GM04504 (cell line): ENCODE measurements around the gene FOS.

ENCODE experiments used
- DNase-seq: peaks from one replicate; pipeline ENCODE4 v3.0.0-alpha.2; 2012; ENCODE audit warnings: low read depth

Gene FOS

DNA sequence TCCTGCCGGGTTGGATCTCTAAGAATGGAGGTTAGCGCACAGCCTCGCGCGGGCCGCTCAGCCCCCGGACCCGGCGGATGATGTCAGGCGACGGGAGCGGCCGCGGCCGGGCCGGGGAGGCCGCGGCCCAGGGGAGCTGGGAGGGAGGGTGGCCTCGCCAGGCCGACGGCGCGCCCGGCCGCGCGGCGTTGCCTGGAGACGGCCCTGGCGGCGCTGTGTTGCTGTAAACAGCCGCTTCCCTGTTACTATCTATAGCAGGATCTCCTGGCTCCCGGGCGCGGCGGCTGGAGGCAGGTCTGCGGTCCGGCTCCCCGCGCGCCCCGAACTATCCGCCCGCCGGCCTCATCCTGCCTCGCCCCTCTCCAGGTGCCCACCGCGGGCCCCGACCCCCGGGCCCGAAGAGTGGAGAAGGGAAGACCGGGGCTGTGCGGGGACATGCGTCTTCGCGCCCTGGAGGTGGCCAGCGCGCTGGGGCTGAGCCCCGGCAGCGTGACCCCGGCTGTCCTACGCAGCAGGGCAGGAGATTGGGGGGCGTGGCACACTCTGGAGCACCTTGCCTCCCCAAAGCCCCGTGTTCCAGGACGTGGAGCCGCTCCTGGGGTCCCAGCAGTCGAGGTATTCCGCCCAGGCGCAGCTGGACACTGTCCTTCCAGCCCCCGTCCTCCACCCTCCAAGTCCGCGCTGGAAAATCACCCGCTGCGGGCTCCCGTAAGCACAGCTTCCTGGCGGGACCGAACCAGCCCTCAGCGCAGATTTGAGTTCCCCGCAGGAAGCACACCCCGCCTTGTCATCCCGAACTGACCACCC lies 1.4 kb upstream of the FOS start:
- peak; percentile 90 for DNase-seq

DNA sequence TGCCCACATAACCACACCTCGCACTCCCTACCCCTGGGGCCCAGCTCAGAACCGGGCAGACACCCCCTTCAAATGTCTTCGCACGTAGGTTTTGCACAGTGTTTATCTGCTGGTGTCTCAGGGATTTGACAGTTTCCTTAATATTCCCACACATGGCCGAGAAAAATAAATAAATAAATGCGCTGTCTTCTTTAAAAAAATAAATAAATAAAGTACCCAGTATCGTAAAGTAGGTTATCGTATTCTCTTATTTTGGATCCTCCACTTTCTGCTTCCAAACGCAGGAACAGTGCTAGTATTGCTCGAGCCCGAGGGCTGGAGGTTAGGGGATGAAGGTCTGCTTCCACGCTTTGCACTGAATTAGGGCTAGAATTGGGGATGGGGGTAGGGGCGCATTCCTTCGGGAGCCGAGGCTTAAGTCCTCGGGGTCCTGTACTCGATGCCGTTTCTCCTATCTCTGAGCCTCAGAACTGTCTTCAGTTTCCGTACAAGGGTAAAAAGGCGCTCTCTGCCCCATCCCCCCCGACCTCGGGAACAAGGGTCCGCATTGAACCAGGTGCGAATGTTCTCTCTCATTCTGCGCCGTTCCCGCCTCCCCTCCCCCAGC lies 710 bp upstream of the FOS start:
- peak; percentile 10 for DNase-seq

DNA sequence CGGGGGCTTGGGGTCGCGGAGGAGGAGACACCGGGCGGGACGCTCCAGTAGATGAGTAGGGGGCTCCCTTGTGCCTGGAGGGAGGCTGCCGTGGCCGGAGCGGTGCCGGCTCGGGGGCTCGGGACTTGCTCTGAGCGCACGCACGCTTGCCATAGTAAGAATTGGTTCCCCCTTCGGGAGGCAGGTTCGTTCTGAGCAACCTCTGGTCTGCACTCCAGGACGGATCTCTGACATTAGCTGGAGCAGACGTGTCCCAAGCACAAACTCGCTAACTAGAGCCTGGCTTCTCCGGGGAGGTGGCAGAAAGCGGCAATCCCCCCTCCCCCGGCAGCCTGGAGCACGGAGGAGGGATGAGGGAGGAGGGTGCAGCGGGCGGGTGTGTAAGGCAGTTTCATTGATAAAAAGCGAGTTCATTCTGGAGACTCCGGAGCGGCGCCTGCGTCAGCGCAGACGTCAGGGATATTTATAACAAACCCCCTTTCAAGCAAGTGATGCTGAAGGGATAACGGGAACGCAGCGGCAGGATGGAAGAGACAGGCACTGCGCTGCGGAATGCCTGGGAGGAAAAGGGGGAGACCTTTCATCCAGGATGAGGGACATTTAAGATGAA lies 630 bp downstream of the FOS start:
- peak; percentile 24 for DNase-seq

DNA sequence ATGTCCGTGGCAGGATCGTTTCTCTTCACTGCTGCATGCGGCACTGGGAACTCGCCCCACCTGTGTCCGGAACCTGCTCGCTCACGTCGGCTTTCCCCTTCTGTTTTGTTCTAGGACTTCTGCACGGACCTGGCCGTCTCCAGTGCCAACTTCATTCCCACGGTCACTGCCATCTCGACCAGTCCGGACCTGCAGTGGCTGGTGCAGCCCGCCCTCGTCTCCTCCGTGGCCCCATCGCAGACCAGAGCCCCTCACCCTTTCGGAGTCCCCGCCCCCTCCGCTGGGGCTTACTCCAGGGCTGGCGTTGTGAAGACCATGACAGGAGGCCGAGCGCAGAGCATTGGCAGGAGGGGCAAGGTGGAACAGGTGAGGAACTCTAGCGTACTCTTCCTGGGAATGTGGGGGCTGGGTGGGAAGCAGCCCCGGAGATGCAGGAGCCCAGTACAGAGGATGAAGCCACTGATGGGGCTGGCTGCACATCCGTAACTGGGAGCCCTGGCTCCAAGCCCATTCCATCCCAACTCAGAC lies 1.2 kb downstream of the FOS start:
- no peak for DNase-seq

DNA sequence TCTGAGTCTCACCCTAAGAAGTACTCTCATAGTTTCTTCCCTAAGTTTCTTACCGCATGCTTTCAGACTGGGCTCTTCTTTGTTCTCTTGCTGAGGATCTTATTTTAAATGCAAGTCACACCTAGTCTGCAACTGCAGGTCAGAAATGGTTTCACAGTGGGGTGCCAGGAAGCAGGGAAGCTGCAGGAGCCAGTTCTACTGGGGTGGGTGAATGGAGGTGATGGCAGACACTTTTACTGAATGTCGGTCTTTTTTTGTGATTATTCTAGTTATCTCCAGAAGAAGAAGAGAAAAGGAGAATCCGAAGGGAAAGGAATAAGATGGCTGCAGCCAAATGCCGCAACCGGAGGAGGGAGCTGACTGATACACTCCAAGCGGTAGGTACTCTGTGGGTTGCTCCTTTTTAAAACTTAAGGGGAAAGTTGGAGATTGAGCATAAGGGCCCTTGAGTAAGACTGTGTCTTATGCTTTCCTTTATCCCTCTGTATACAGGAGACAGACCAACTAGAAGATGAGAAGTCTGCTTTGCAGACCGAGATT lies 1.7 kb downstream of the FOS start:
- DNase-seq, result peak; percentile 6

DNA sequence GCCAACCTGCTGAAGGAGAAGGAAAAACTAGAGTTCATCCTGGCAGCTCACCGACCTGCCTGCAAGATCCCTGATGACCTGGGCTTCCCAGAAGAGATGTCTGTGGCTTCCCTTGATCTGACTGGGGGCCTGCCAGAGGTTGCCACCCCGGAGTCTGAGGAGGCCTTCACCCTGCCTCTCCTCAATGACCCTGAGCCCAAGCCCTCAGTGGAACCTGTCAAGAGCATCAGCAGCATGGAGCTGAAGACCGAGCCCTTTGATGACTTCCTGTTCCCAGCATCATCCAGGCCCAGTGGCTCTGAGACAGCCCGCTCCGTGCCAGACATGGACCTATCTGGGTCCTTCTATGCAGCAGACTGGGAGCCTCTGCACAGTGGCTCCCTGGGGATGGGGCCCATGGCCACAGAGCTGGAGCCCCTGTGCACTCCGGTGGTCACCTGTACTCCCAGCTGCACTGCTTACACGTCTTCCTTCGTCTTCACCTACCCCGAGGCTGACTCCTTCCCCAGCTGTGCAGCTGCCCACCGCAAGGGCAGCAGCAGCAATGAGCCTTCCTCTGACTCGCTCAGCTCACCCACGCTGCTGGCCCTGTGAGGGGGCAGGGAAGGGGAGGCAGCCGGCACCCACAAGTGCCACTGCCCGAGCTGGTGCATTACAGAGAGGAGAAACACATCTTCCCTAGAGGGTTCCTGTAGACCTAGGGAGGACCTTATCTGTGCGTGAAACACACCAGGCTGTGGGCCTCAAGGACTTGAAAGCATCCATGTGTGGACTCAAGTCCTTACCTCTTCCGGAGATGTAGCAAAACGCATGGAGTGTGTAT lies 2.4 kb downstream of the FOS start:
- DNase-seq, result peak; percentile 17

DNA sequence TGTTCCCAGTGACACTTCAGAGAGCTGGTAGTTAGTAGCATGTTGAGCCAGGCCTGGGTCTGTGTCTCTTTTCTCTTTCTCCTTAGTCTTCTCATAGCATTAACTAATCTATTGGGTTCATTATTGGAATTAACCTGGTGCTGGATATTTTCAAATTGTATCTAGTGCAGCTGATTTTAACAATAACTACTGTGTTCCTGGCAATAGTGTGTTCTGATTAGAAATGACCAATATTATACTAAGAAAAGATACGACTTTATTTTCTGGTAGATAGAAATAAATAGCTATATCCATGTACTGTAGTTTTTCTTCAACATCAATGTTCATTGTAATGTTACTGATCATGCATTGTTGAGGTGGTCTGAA lies 3.0 kb downstream of the FOS start:
- DNase-seq, result peak; percentile 4

DNA sequence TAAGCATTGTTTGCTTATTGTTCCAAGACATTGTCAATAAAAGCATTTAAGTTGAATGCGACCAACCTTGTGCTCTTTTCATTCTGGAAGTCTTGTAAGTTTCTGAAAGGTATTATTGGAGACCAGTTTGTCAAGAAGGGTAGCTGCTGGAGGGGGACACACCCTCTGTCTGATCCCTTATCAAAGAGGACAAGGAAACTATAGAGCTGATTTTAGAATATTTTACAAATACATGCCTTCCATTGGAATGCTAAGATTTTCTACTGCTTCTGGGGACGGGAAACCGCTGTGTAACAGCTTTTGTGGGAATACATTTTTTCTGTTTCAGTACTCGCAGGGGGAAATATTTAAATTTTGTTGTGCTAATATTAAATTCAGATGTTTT lies 3.5 kb downstream of the FOS start:
- DNase-seq, result peak; percentile 35

DNA sequence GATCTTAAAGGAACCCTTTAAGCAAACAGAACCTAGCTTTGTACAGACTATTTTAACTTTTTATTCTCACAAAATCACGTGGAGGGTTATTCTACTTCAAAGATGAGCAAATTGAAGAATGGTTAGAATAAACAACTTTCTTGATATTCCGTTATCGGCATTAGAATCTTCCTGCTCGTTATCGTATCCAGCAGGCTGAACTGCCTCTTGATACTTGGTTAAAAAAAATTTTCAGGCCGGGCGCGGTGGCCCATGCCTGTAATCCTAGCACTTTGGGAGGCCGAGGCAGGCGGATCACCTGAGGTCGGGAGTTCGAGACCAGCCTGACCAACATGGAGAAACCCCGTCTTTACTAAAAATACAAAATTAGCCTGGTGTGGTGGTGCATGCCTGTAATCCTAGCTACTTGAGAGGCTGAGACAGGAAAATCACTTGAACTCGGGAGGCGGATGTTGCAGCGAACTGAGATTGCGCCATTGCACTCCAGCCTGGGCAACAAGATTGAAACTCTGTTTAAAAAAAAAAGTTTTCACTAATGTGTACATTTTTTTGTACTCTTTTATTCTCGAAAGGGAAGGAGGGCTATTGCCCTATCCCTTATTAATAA lies 4.0 kb downstream of the FOS start:
- peak; percentile 32 for DNase-seq

DNA sequence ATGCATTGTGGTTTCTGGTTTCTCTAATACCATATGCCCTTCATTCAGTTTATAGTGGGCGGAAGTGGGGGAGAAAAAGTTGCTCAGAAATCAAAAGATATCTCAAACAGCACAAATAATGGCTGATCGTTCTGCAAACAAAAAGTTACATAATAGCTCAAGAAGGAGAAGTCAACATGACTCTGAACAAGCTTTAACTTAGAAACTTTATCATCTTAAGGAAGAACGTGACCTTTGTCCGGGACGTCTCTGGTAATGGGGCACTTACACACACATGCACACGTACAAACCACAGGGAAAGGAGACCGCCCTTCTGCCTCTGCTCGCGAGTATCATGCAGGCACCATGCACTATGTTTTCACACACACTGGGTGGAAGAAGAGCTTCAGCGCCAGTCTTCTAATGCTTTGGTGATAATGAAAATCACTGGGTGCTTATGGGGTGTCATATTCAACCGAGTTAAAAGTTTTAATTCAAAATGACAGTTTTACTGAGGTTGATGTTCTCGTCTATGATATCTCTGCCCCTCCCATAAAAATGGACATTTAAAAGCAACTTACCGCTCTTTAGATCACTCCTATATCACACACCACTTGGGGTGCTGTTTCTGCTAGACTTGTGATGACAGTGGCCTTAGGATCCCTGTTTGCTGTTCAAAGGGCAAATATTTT lies 4.7 kb downstream of the FOS start:
- DNase-seq, result peak; percentile 24

DNA sequence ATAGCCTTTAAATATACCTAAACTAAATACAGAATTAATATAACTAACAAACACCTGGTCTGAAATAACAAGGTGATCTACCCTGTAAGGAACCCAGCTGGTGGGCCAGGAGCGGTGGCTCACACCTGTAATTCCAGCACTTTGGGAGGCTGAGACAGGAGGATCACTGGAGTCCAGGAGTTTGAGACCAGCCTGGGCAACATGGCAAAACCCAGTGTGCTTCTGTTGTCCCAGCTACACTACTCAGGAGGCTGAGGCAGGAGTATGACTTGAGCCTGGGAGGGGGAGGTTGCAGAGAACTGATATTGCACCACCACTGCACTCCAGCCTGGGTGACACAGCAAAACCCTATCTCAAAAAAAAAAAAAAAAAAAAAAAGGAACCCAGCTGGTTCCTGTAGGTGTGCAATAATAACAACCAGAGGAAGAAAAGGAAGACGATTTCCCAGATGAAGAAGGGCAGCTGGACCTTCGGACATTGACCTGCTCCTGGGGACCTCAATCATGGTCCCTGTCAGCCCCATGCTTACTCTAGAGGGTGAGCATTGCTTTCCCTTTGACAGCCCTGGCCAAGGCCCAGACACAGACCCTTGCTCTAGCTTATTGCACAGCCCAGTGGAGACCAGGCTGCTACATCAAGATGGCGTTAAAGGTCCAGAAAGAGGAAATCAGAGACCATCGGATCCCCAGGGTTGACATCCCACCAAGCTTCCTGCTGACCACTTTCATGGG lies 5.4 kb downstream of the FOS start:
- no peak for DNase-seq

DNA sequence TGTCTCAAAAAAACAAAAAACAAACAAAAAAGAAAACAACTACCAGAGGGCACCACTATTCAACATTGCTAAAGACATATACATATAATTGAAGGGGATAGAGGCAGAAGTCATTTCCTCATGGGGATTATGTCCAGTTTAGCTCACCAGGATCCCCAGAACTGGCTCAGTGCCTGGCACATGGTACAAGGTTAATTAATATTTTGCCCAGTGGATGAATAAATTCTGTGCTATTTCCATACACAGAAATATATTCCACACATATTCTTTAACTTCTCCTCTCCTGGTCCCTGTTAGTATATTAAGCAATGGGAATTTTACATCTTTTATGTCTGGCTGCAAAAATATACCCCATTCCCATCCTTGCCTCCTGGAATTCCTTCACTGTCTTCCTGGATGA lies 6.7 kb downstream of the FOS start:
- no peak for DNase-seq

DNA sequence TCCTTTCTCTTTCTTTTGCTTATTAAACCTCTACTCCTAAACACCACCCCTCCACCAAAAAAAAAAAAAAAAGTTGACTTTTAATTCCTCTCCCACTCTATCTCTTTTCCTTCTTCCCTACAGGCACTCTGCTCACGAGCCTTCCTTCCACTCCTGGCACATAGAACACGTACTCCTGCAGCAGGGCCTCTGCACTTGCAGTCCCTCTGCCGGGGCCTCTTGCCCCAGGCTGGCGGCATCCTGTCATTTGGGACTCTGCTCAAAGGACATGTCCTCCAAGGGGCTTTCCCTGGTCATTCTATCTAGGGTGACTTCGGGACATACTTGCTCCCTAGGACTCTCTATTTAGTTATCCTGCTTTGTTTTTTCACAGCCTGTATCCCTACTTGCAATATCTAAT lies 7.7 kb downstream of the FOS start:
- DNase-seq, result no peak

DNA sequence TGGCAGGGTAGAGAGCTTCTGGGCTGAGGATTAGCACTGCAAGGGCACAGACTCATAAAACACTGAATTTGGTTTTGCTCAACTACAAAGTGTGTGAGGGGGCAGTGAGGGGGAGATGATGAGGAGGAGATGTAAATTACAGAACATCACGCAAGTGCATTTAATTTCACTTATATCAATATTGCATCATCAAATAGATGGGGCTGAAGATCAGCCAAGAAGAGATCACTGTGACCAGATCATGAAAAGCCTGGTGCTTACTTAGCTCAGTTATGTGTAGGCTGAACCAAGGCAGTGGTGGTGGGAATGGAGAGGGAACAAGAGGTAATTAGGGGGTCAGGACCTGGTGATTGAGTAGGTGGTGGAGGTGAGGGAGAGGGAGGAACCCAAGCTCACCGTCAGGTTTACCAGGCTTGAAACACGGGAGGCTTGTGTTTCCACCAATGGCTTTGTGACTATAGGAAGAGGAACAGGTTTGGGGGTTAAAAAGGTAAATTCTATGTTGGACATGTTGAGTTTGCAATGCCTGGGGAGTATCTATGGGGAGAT lies 11.3 kb downstream of the FOS start:
- DNase-seq, result no peak

DNA sequence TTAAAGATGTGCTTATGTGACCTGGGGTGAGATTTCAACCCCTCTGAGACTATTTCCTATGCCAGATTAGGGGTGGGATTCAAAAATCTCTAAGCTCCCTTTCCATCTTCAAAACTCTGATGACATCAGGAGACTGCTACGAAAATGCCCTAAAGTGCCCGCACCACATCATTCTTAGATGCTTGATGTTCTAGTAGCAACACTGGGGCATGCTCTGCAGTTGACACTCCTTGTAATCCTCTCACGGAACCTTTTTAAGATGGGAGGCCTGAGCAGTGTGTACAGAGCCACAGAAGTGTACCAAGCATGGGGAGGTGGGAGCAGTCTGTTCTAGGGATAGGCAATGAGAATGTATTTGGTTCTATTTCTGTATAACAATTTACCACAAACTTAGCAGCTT lies 12.2 kb downstream of the FOS start:
- no peak for DNase-seq

DNA sequence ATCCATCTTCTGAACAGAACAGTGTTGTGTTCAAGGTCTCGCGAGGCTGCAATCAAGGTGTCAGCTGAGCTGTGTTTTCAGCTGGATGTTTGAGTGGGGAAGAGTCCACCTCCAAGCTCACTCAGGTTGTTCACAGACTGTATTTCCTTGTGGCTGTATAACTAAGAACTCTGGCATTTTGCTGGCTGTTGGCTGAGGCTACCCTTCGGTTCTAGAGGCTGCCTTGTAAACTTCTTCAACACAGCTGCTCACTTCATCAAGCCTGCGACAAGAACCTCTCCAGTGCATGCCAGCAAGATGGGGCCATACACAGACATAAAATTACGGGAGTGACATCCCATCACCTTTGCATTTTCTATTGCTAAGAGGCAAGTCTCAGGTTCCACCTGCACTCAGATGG lies 12.7 kb downstream of the FOS start:
- DNase-seq, result no peak

DNA sequence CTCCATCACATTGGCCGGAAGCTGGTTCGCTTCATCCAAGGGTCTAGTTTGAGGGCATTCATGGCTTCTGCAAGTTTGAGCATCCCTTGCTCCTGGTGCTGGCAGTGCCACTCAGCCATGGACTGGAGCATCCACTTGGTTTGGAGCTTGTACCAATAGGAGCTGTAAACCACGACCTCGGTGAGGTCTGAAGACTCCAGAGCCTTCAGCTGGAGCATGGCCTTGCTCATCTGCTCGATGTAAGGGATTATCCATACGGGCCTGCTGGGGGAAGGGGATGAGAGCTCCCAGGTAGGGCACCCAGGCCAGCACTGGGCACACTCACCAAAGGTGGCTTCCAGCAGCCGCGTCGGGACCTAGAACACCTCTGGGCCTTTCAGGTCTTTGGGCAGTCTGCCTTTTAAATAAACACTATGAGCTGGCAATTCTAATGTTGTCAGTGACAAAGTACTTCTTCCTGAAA lies 13.5 kb downstream of the FOS start:
- DNase-seq, result no peak

DNA sequence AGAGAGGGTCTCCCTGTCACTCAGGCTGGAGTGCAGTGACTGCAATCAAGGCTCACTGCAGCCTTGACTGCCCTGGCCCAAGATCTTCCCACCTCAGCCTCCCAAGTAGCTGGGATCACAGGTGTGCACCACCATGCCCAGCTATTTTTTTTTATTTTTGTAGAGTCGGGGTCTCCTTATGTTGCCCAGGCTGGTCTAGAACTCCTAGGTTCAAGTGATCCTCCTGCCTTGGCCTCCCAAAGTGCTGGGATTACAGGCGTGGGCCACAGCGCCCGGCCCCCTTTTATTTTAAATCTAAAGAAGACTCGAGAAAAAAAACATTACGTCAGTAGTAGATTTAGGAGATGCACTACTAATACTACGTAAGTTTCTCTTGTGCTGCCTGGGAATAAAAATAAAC lies 14.3 kb downstream of the FOS start:
- no peak for DNase-seq

DNA sequence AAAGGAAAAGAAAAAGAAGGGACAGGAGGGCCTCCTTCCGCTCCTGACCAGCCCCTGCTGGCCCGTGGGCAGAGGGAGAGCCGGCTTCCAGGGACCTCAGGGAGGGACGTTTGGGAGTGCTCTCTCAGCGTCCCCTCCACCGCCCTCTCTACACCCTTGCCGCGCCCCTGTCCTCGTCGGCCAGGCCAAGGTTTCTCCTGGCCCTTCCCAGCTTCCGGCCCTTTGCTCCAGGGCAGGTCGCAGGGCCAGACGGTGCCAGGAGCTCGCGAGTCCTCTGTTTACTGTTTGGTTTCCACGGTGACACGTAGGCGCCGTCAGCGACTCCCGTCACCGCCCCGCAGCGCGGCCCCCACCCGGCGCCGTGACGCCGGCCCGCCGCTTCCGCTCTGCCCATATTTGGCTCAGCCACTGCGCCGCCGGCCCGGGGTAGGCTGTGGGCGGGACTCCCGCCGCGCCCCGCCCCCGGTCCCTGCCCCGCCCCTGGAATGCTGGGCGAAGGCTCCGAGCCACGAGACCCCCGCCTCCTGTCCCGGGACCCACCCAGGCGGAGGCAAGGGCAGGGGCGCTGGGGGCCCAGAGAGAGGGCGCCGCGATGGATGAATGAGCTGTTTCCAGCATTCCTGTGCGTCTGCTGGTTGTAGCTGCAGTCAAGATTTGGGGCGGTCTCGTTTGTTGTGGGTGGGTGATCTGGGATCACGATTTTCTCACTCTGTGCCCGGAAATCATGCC lies 15.5 kb downstream of the FOS start:
- DNase-seq, result peak; percentile 97
